ENCODE results near the gene FRMD7. TPM values are rescaled to one million over a fixed set of nuclear protein-coding genes. Genes with fewer than 3 reads are reported as not detected.
"Not testable (repeated sequence)": the region's sequence is repeated elsewhere in the genome, so short reads cannot be mapped to it uniquely, and the experiment has no call there.

FRMD7 gene
- total and polyA plus RNA-seq, 5 donors: 0.05 TPM; not detected in 4

- no peaks in the 10 kb centered on the region for H3K9me3 ChIP-seq (ENCODE audit: control insufficient read depth, low read length)
- H3K27me3 ChIP-seq (ENCODE audit: control insufficient read depth, insufficient read depth): no peaks in the 10 kb centered on the region
- DNase-seq (no peak), ATAC-seq (no peak)
- intact Hi-C loops (cut with DNase I): no loop called here
- H3K27ac ChIP-seq (ENCODE audit: low read length): no peak overlapping the region
- H3K4me3 ChIP-seq (ENCODE audit: low read length): no peak overlapping the region
- H3K4me1 ChIP-seq (ENCODE audit: control insufficient read depth, insufficient read depth, low read length): no peaks in the 10 kb centered on the region
- 95% methylated on average over 3 of the region's 3 CpGs for WGBS
Measured at GRCh38 chrX:132063334-132063733, 64.5 kb downstream of the FRMD7 start.

- Histone ChIP-seq H3K27me3 (ENCODE audit: control insufficient read depth, insufficient read depth) (no peaks in the 10 kb centered on the region), H3K4me1 (ENCODE audit: control insufficient read depth, insufficient read depth, low read length) (no peaks in the 10 kb centered on the region), H3K4me3 (ENCODE audit: low read length) (no peak overlapping the region), H3K27ac (ENCODE audit: low read length) (no peak overlapping the region), H3K9me3 (ENCODE audit: control insufficient read depth, low read length) (no peaks in the 10 kb centered on the region)
- ATAC-seq (no peak), DNase-seq (no peak)
- intact Hi-C loops (cut with DNase I): no loop called here
- 88% methylated on average over 2 of the region's 2 CpGs for WGBS
Measured at GRCh38 chrX:132059973-132060540, 67.8 kb downstream of the FRMD7 start.

DNA sequence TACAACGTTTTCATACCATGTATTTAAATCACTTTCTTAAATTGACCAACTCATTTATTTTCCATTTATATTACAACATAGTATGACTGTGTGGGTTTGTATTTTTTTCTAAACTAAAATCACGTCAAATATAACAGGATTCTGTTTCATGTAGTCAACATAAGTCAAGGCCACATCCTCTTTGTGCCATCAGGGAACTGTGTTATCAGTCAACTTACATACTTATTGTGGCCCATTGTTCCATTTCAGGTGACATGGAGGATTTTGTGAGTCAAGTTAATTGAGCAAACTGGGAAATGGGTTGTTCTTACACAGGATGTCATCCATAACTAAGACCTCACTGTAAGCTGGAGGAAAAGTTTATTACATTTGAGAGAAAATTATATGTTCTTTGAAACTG is 68.8 kb downstream of the FRMD7 start:
- H3K4me1 ChIP-seq (ENCODE audit: control insufficient read depth, insufficient read depth, low read length): no peaks in the 10 kb centered on the region
- H3K4me3 ChIP-seq (ENCODE audit: low read length): no peak overlapping the region
- intact Hi-C loops (cut with DNase I): no loop called here
- no peaks in the 10 kb centered on the region for H3K27me3 ChIP-seq (ENCODE audit: control insufficient read depth, insufficient read depth)
- no peaks in the 10 kb centered on the region for H3K9me3 ChIP-seq (ENCODE audit: control insufficient read depth, low read length)
- no peak overlapping the region for H3K27ac ChIP-seq (ENCODE audit: low read length)
- ATAC-seq: no peak
- DNase-seq: no peak
- 77% methylated on average over 2 of the region's 2 CpGs for WGBS

GRCh38 chrX:132058050-132058449 is 69.8 kb downstream of the FRMD7 start:
- Histone ChIP-seq H3K9me3 (ENCODE audit: control insufficient read depth, low read length) (no peaks in the 10 kb centered on the region), H3K27me3 (ENCODE audit: control insufficient read depth, insufficient read depth) (no peaks in the 10 kb centered on the region), H3K4me3 (ENCODE audit: low read length) (no peak overlapping the region), H3K27ac (ENCODE audit: low read length) (no peak overlapping the region), H3K4me1 (ENCODE audit: control insufficient read depth, insufficient read depth, low read length) (no peaks in the 10 kb centered on the region)
- DNase-seq (no peak), ATAC-seq (no peak)
- intact Hi-C loops (cut with DNase I): no loop called here
- 97% methylated on average over 4 of the region's 4 CpGs for WGBS

DNA sequence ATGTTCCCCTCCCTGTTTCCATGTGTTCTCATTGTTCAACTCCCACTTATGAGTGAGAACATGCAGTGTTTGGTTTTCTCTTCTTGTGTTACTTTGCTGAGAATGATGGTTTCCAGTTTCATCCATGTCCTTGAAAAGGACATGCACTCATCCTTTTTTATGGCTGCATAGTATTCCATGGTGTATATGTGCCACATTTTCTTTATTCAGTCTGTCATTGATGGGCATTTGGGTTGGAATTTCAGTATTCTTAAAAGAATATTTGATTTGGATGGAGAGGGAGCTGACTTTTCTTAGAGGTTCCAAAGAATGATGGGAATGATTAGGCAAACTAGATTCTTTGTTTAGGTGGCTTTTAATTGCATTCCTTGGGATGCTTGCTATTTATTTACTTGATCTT is 76.0 kb downstream of the FRMD7 start:
- H3K4me3 ChIP-seq (ENCODE audit: low read length); H3K9me3 ChIP-seq (ENCODE audit: control insufficient read depth, low read length); H3K4me1 ChIP-seq (ENCODE audit: control insufficient read depth, insufficient read depth, low read length); ATAC-seq; H3K27me3 ChIP-seq (ENCODE audit: control insufficient read depth, insufficient read depth); DNase-seq; H3K27ac ChIP-seq (ENCODE audit: low read length); intact Hi-C loops (cut with DNase I): not testable (repeated sequence)

- 20% methylated on average over 2 of the region's 2 CpGs for WGBS
- DNase-seq (no peak), ATAC-seq (no peak)
- Histone ChIP-seq H3K27ac (ENCODE audit: low read length) (no peak overlapping the region), H3K27me3 (ENCODE audit: control insufficient read depth, insufficient read depth) (no peaks in the 10 kb centered on the region), H3K4me1 (ENCODE audit: control insufficient read depth, insufficient read depth, low read length) (no peaks in the 10 kb centered on the region), H3K4me3 (ENCODE audit: low read length) (no peak overlapping the region), H3K9me3 (ENCODE audit: control insufficient read depth, low read length) (no peaks in the 10 kb centered on the region)
- intact Hi-C loops (cut with DNase I): no loop called here
Measured at GRCh38 chrX:132046533-132046932, 81.3 kb downstream of the FRMD7 start.

- Histone ChIP-seq H3K27ac (ENCODE audit: low read length) (no peak overlapping the region), H3K4me1 (ENCODE audit: control insufficient read depth, insufficient read depth, low read length) (no peaks in the 10 kb centered on the region), H3K27me3 (ENCODE audit: control insufficient read depth, insufficient read depth) (no peaks in the 10 kb centered on the region), H3K9me3 (ENCODE audit: control insufficient read depth, low read length) (no peaks in the 10 kb centered on the region), H3K4me3 (ENCODE audit: low read length) (no peak overlapping the region)
- intact Hi-C loops (cut with DNase I): no loop called here
- ATAC-seq (no peak), DNase-seq (no peak)
- 64% methylated on average over 2 of the region's 2 CpGs for WGBS
Measured at GRCh38 chrX:132045456-132045855, 82.4 kb downstream of the FRMD7 start.

DNA sequence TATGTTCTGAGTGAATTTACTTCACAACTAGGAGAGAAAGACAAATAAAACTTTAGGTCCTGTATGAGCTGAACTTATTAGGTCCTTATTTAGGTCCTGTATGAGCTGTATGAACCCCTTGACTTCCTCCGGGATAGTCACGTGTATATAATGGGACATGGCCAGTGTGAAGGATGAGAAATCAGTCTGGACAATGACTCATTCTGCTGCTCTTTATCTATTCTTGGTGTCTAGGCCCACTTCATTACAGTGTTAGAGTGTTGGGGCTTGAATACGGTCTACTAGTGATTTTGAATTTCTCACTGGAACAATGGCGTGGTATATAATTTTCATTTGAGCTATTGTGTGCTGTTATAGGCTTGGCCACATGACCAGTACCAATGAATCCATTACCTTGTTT is 82.9 kb downstream of the FRMD7 start:
- intact Hi-C loops (cut with DNase I): no loop called here
- H3K9me3 ChIP-seq (ENCODE audit: control insufficient read depth, low read length): no peaks in the 10 kb centered on the region
- DNase-seq (no peak), ATAC-seq (no peak)
- H3K27me3 ChIP-seq (ENCODE audit: control insufficient read depth, insufficient read depth): no peaks in the 10 kb centered on the region
- no peak overlapping the region for H3K27ac ChIP-seq (ENCODE audit: low read length)
- no peak overlapping the region for H3K4me3 ChIP-seq (ENCODE audit: low read length)
- H3K4me1 ChIP-seq (ENCODE audit: control insufficient read depth, insufficient read depth, low read length): no peaks in the 10 kb centered on the region
- 87% methylated on average over 4 of the region's 4 CpGs for WGBS

DNA sequence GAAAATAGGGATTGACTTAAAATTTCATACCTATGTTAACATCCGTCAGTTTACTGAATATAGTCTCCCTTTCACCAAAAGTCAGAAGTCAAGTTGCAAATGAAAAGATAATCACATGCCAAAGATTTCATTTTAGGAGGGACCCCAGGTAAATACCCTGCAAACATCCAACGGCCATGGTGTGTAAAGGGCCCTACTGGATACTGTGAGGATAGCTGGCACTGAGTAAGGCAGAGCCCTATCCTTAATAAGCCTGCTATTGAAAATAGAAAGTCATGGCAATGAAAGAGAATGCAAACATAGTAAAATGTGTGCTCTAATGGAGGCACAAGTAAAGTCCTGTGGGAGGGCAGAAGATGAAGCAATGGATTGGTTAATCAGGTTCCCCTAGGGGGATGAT is 83.8 kb downstream of the FRMD7 start:
- H3K4me1 ChIP-seq (ENCODE audit: control insufficient read depth, insufficient read depth, low read length): no peaks in the 10 kb centered on the region
- no peak for ATAC-seq

DNA sequence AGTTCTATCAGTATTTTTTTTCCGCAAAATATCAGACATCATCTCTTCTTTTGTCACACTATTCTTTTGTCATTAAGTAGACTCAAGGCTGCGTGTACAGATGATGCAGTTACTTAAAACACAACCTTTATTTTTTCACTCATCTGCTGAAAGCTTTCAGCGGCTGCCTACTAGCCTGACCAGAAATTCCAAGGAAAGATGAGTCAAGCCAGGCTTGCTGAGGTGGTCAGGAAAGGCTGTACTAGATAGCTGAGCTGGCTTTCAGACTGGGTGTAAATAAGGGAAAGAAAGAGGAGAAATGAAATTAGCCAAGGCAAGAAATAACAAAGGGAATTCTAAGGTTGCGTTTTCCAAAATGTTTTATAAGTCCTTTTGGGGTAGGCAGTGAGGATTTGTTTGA is 86.8 kb downstream of the FRMD7 start:
- Histone ChIP-seq H3K4me3 (ENCODE audit: low read length) (no peak overlapping the region), H3K4me1 (ENCODE audit: control insufficient read depth, insufficient read depth, low read length) (no peaks in the 10 kb centered on the region), H3K27ac (ENCODE audit: low read length) (no peak overlapping the region), H3K27me3 (ENCODE audit: control insufficient read depth, insufficient read depth) (no peaks in the 10 kb centered on the region), H3K9me3 (ENCODE audit: control insufficient read depth, low read length) (no peaks in the 10 kb centered on the region)
- 80% methylated on average over 4 of the region's 4 CpGs for WGBS
- intact Hi-C loops (cut with DNase I): no loop called here
- ATAC-seq: no peak
- DNase-seq: no peak

More for the DNA sequence above, 83.8 kb downstream of the FRMD7 start:
- 93% methylated on average over 2 of the region's 2 CpGs for WGBS
- Histone ChIP-seq H3K27me3 (ENCODE audit: control insufficient read depth, insufficient read depth) (no peaks in the 10 kb centered on the region), H3K4me3 (ENCODE audit: low read length) (no peak overlapping the region), H3K27ac (ENCODE audit: low read length) (no peak overlapping the region), H3K9me3 (ENCODE audit: control insufficient read depth, low read length) (no peaks in the 10 kb centered on the region)
- no peak for DNase-seq
- intact Hi-C loops (cut with DNase I): no loop called here

DNA sequence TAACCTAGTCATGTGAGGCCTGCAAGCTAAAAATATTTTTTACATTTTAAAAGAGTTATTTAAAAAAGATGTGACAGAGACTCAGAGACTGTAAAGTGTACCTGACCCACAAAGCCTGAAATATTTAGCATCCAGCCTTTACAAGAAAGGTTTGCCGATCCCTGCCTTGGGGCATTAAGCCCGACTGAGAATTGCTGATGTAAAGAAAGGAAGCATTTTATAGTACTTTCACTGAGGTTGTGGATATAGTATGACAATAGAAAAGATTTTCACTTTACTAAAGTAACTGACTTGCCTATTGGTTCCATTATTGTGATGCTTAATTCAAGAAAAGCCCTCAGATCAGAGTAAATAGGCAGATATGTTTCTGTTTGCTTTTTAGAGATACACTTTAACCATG is 87.8 kb downstream of the FRMD7 start:
- H3K27ac ChIP-seq (ENCODE audit: low read length): no peak overlapping the region
- WGBS: 88% methylated on average over 2 of the region's 2 CpGs
- H3K9me3 ChIP-seq (ENCODE audit: control insufficient read depth, low read length): no peaks in the 10 kb centered on the region
- DNase-seq (no peak), ATAC-seq (no peak)
- H3K4me3 ChIP-seq (ENCODE audit: low read length): no peak overlapping the region
- intact Hi-C loops (cut with DNase I): no loop called here
- no peaks in the 10 kb centered on the region for H3K27me3 ChIP-seq (ENCODE audit: control insufficient read depth, insufficient read depth)
- no peaks in the 10 kb centered on the region for H3K4me1 ChIP-seq (ENCODE audit: control insufficient read depth, insufficient read depth, low read length)

GRCh38 chrX:132037479-132037993 is 90.3 kb downstream of the FRMD7 start:
- Histone ChIP-seq H3K27ac (ENCODE audit: low read length) (no peak overlapping the region), H3K27me3 (ENCODE audit: control insufficient read depth, insufficient read depth) (no peaks in the 10 kb centered on the region), H3K4me3 (ENCODE audit: low read length) (no peak overlapping the region), H3K9me3 (ENCODE audit: control insufficient read depth, low read length) (no peaks in the 10 kb centered on the region), H3K4me1 (ENCODE audit: control insufficient read depth, insufficient read depth, low read length) (no peaks in the 10 kb centered on the region)
- no peak for DNase-seq
- no peak for ATAC-seq
- WGBS: 56% methylated on average over 5 of the region's 5 CpGs
- intact Hi-C loops (cut with DNase I): no loop called here
